Measurements from ENCODE around the gene SASH3.
A peak's percentile ranks its signal among the peaks of the same experiment; 100 is the strongest.

The SASH3 gene

DNA sequence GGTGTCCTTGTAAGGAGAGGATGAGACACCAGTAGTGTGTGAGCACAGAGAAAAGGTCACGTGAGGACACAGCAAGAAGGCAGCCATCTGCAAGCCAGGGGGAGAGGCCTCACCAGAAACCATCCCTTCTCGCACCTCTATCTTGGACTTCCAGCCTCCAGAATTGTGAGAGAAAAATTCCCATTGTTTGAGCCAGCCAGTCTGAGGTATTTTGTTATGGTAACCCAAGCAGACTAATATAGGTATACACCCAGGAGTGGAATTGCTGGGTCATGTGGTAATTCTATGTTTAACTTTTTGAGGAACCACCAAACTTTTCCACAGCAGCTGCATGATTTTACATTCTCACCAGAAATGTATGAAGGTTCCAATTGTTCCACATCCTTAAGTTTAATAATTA is 38.4 kb downstream of the SASH3 start:
- no peak for DNase-seq

DNA sequence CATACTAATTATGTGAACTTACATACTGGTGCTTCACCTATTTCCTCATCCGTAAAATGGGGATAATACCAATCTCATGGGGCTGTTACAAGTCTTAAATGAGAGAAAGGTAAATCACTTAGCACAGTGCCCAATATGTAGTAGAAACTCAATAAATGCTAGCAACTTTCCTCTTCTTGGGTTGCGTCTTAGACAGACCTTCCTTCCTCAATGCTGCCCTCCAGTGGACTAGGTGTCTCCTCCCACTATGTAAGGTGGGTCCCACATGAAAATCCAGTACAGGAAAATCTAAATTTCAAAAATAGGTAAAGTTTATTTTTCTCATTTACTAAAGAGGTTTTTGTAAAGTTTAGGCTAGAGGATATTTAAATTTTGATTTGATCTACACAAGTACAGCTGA is 43.4 kb downstream of the SASH3 start:
- DNase-seq = peak in 1 of 2 experiments; percentile 56

DNA sequence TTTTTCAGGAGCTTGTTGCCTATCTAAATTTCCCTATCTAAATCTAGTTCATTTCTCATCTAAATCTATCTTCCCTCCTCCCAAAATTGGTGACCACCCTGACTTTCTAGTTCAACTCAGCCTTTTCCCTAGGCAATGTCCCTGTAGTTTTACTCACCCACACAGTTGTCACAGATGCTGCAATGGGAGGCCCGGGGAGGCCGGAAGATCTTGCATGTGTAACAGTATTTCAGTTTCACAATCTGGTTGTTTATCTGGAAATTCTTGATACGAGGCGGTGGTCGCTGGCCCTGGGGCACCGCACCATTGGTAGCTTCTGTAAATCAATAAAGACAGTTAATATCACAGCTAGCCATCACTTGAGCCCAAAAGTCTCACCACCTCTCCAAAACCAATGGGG is 43.8 kb downstream of the SASH3 start:
- no peak for DNase-seq

DNA sequence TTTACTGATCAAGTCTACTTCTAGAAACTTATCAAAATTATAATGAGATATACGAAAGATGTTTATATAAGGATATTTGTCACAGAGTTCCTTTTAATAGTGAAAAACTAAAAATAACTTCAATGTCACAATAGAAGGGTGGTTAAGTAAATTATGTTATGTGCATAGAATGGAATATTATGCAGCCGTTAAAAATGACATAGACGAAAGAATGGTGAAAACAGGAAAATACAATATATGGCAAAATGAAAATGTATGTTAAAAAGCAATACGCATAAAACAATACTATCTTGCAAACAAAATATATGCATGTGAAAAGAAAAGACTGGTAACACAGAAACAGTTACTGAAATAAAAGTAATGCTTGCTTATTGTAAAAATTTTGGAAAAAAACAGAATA is 44.9 kb downstream of the SASH3 start:
- DNase-seq = no peak

DNA sequence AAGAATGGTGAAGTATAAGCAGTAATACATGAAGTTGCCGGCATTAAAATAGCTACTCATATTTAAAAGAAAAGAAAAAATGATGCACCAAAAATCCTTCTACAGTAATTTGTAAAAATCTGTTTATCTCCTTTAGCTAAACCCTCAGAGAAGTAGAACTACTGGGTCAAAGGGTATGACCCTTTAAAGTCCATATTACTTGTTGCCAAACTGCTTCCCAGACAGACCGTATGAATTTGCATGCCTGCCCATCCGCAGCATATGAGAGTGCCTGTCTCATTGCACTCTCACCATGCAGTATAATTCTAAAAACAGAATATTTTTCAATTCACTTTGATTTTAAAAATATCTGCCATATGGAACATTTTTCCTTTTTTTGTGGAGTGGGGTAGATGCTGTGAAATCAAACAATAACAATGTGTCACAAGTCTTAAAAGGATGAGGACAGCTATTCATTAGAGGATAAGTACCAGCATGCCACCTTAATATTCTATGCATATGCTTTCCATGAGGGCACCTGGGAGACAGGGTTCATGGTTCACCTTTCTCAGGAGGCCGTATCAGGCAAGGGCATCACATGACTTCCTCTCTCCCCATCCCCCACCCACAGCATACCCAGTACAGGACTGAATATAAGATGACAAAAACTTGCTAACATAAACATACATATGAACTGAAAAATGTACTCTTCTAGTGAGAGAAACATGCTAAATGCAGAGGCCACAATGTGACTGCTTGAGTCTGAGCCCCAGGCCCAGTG is 46.2 kb downstream of the SASH3 start:
- peak; percentile 65 to 78 for DNase-seq

DNA sequence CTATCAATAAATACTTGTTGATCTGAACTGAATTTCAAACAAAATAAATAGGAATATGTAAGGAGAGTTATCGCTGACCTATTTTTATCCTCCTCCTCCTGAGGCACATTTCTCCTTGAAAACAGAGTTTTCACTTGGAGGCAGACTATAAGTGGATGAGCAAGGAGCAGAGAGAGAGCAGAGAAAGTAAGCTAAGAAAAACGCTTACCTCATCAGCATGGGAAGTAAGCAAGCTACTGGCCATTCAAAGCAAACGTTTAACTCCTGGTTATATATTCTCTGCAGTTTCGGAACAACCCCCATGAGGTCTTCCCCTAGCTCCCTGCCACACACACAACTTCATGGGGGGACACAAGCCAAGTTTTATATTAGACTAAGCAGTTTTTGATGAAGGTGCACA is 50.7 kb downstream of the SASH3 start:
- DNase-seq = no peak

DNA sequence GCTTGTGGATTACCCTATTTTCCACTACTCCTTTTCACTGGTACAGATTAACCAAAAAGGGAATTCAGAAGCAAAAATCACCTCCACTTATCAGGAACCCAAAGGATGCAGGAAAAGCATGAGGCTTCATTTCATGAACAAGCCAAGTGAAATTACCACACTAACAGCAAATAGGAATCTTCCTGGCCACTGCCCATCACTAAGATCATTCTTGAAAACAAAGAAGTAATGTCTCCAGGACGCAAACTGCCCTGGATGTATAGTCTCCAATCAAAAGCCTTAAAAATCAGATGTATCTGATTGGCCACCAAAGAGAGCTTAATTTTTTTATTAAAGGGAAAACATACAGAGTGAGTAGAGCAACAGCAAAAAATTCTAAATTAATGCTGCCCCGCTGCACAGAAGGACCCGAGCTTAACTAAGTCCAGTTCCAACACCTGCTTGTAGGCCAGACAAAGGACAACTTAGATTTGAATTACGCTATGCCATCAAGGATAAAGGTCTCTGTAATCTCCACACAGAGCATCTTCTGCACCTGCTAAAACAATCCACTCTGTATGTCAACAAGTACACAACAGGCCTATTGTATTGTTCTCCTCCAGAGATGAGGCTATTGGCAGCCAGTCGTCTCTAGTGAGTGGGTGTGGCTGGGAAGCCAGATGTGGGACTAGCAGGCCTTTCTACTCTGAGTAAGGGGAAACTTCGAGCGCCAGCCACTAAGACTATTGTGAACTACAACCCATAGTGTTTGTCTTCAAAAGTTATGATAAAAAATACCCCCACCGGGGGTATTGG is 51.5 kb downstream of the SASH3 start:
- peak; percentile 81 to 84 for DNase-seq

DNA sequence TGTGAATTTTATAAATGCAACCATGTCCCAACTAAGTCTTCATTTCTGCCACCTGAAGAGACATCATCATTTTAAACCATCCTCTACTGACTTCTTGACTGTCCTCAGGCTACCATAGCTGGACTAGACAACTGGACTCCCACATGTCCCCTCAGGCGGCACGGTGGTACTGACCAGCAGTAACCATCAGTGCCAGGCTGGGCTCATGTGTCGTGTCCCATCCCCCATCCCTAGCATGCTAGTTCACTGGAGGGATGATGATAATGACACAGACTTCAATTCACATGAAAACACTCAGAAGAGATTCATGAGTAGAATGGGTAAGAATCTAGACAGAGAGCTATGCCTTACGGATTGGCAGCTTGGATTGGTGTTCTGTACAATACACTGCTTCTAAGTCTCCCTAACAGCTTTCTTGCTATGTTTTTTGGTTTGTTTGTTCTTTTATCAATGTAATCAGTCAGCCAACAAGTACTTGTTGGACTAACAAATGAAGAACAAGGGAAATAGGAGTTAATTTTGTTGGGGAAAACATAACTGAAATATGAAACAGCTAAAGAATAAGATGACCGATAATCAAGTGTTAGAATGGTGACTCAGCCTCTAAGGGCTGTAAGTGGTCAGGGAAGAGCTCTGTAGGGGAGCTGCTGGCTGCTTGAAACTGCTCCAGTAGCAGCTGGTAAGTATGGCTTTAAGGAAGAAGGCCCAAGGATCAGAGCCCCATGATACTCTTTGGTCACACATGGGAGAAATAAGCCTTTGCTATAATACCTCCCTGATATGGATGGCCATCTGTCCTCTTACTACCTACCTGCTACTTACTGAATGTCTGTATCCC is 53.6 kb downstream of the SASH3 start:
- no peak for DNase-seq

DNA sequence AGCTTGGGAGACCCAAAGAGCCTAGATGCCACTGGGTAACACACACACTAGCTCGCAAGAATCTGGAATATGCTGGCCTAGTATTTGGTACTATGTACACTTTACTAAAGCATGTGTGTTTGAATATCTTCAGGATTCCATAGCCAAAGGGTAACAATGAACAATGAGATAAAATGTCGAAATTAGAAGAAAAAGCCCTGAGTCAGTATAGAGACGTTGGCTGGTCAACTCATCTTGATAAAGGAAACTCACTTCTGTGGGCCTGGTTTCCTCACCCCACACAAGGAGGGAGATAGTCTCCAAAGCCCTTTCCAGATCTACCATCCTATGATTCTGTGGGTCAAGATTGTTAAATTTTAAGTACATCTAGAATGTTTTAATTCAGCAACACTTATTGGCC is 57.1 kb downstream of the SASH3 start:
- DNase-seq = no peak

DNA sequence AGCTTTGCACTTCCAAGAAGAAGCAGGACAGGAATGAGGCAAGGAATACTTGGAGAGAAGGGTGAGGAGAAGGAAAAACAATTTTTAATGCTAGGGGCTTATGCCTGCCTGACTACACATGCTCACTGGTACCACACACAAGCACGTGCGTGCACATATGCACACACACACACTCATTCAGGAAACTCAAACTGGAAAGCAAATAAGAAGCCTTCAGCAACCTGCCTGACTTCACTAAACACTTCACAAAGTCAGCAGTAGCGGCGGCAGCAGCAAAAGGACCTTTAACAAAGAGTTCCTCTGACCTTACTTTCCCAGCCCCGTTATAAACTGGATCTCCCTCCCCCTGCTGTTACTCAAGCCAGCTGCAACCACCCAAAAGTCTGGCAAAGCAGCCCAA is 60.6 kb downstream of the SASH3 start:
- DNase-seq = no peak

DNA sequence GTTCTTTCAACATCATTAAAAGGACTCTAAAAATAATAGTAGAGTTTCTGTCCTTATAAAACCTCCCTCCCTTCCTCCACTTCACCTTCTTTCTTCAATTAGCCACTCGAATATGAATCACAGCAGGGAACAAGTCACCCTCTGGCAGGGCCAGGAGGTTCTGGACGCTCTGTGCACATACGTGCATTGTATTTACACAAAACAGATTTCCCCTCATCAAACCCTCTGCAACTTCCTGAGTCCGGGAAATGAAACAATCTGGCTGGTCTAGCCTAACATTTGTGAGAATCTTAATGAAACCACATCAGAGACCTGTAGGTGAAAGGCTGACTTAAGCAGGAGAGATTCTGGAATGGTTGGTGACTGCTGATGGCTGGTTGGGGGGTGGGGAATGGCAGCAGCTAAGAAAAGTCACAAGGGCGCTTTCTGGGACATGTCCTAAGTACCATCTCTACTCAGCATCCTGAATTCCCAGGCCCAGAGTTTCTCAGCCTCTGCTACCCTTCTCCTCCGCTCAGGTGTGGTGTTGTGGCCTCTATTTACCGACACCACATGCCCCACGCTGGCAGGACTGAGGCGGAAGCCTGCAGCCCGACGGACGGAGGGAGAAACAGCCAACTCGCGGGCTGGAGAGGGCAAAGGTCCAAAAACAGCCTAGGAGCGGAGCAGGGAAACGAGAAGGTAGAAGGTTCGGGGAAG is 62.9 kb downstream of the SASH3 start:
- peak in 1 of 2 experiments; percentile 31 for DNase-seq

DNA sequence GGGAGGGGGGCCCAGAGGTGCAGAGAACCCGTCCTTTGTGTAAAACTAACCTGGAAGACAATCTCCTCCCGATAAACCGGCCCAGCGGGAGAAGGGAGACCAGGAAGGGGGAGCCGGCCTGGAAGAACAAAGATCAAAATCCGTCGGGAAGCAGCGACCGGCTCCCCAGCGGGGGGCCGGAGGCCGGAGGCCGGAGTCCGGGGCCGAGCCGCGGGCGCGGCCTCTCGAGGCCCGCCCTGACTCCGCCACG is 63.4 kb downstream of the SASH3 start:
- DNase-seq = peak in 1 of 2 experiments; percentile 38

DNA sequence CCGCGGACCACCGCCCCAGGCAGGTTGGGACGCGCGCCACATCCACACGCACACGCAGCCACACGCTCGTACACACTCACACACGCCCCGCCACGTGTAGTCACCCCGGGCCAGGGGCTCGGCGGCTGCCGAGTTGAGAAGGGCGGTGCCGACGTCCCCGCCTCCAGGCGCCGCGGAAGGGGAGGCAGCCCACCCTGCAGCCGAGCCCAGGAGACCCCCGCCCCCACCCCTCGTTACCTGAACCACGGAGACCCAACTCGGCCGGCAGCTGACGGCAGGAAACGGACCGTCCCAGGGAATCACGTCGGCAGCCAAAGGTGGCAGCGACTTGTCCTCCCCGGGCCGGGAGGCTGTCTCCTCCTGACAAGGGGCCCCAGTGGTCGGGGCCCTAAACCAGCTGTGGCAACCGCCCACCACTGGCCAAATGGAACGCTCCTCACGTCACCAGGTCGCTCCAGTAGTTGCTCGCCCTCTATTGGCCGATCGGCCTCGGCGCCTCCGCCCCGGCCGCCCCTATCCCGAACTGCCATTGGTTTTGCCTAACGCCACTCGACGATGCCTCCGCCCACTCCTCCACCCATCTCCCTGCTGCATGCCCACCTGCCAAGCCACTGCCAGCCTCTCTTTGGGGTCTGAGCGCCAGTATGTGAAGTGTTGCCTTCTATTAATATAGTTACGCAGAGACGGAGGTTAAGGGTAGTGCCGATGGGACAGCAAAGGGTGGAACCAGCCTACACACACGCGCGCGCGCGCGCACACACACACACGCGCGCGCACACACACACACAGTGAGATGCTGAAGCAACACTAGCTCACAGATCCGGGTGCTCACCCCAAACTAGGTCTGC is 63.9 kb downstream of the SASH3 start, which contains the start of gene ZDHHC9:
ZDHHC9 (minus strand) TSS at position 428 of the 848 bp plus-strand sequence. CDS start 1,941 bp downstream, outside the sequence.
- DNase-seq = peak; percentile 77 to 92
